HG02610 (cell line): Measurements from ENCODE around the gene DKC1.
"Not testable (repeated sequence)": the region's sequence is repeated elsewhere in the genome, so short reads cannot be mapped to it uniquely, and the experiment has no call there.

Experiments used
- ATAC-seq: cut with Tn5 transposase; IDR thresholded peaks from one replicate; pipeline ENCODE4 v1.9.1; 2021; ENCODE audit warnings: mild to moderate bottlenecking, moderate library complexity; ENCODE audit not compliant: unreplicated experiment

DKC1 gene

GRCh38 chrX:154817048-154817618, 54.5 kb downstream of the DKC1 start:
- ATAC-seq: not testable (repeated sequence)

- ATAC-seq: no peak
These were observed 56.5 kb downstream of the DKC1 start for GRCh38 chrX:154818916-154819770.

GRCh38 chrX:154819771-154820341, 57.2 kb downstream of the DKC1 start:
- ATAC-seq: no peak

- no peak for ATAC-seq
These were observed 58.9 kb downstream of the DKC1 start for GRCh38 chrX:154821523-154821922.

- ATAC-seq: no peak
These were observed 59.4 kb downstream of the DKC1 start for GRCh38 chrX:154822029-154822428.

GRCh38 chrX:154824638-154825037, 62.0 kb downstream of the DKC1 start:
- ATAC-seq: no peak

GRCh38 chrX:154825586-154825985, 62.9 kb downstream of the DKC1 start:
- not testable (repeated sequence) for ATAC-seq
